22Rv1 (cell line): Measurements from ENCODE around the gene KDM4B.

Experiments
- CTCF ChIP-seq: fragments of 450-650 bp; IDR thresholded peaks from 2 replicates; pipeline ENCODE4 v1.5.1; 2017; ENCODE audit warnings: mild to moderate bottlenecking
- ZFX ChIP-seq: fragments of 450-650 bp; IDR thresholded peaks from 2 replicates; pipeline ENCODE4 v1.6.1; 2017; ENCODE audit warnings: antibody characterized with exemption, borderline replicate concordance

GRCh38 chr19:5155586-5156210, 186.8 kb downstream of the KDM4B start:
- no peak for TF ChIP-seq CTCF
- no peak for TF ChIP-seq ZFX
